Activated CD4-positive, alpha-beta T cell treated with anti-CD3 and anti-CD28 coated beads, Interleukin-2, Interleukin-4, amounts not matched to agents 100 ng/mL and 50 ng/mL, durations not matched to agents 16 hours and 8 hours (primary cell): ENCODE results near the gene CPNE7.

ENCODE experiments used
- DNase-seq: peaks from one replicate; pipeline ENCODE4 v3.0.0-alpha.2; 2020; ENCODE audit warnings: low spot score

CPNE7 gene

DNA sequence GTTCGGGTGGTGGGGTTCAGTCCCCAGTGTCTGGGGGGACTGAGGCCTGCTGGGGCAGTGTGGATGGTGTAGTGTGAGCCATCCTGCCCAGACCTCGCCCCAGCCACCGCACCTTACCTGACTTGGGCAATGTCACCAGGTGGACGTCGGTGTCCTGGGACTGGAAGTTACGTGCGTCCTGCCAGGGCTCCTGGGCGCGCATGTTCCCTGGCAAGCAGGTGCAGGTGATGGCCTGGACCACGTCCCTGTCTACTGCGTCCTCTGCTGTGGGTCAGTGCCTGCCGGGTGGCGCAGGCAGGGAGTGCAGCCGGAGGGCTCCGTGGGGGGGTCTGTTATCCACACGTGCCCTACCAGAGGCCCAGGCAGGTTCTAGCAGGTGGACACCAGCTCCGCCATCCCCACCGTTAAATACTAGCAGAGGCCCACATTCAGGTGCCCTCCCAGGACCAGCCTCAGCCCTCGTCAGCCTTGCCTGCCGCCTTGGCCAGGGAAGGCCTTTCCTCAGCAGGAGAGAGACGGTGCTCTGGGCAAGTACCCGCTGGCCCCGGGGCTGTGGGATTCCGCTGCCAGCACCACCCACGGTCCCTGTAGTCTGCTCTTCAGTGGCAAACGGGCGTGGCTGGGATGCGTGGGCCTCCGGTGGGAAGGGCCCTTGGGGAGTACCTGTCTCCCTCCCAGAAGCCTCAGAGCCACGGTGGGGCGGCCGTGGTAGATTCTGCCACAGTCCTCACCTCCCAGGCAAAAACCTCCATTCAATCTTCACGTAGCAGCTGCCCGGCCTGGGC, 29.8 kb downstream of the CPNE7 start:
- DNase-seq = no peak

- DNase-seq = no peak
Observed at GRCh38 chr16:89606006-89606405, 30.4 kb downstream of the CPNE7 start.

GRCh38 chr16:89607453-89607852, 31.9 kb downstream of the CPNE7 start:
- no peak for DNase-seq

- no peak for DNase-seq
Observed at GRCh38 chr16:89607937-89608740, 32.6 kb downstream of the CPNE7 start.

GRCh38 chr16:89610108-89610453, 34.5 kb downstream of the CPNE7 start:
- DNase-seq = no peak

DNA sequence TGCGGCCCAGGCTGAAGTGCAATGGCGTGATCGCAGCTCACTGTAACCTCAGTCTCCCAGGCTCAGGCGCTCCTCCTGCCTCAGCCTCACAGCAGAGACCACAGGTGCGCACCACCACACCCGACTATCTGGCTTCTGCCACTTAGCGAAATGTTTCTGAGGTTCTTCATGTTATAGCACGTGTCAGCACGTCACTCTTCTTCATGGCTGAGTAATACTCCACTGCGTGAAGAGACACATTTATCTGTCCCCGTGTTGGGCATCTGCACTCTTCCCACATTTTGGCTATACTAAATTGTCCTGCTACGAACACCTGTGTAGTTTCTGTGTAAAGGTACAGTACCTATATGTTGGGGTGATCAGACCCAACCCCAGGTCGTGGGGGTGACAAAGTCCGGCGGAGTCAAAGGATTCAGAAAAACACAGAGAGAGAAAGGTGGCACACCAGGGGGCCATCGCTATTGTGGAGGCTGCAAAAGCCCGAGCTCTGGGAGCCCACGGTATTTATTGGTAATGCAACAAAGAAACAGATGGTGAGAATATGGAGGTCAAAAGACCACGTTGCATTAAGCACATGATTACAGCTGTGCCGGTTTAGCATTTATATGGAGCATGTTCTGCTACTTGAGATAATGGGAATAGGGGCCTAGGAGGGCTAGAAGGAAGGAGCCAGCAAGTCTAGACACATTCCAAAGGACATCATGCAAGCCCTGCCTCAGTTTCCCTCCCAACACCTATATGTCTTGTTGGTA, 37.0 kb downstream of the CPNE7 start:
- no peak for DNase-seq

GRCh38 chr16:89613231-89613953, 37.8 kb downstream of the CPNE7 start, which contains the start of gene DPEP1:
DPEP1 (plus strand) TSS chr16:89613642; CDS start chr16:89630411, 16,769 bp downstream.
- no peak for DNase-seq

GRCh38 chr16:89613954-89614459, 38.4 kb downstream of the CPNE7 start:
- DNase-seq = no peak

DNA sequence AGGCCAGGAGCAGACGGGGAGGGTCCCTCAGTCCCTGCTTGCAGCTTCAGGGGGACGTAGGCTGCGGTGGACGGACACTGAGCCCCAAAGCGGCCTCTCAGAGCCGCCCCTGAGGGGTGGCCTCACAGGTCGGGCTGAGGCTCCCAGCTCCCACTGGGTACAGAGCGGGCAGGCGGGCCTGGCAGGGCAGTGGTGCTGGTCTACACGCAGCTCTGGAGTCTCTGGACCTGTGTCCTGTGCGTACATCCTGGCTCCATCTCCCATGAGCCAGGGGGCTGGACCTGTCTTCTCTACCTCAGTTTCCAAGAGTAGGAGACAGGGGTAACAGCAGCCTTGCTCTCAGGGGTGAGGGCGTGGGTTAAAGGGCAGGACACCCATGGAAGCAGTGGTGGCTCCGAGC, 39.6 kb downstream of the CPNE7 start:
- no peak for DNase-seq

- no peak for DNase-seq
Observed at GRCh38 chr16:89615596-89616090, 40.1 kb downstream of the CPNE7 start.

DNA sequence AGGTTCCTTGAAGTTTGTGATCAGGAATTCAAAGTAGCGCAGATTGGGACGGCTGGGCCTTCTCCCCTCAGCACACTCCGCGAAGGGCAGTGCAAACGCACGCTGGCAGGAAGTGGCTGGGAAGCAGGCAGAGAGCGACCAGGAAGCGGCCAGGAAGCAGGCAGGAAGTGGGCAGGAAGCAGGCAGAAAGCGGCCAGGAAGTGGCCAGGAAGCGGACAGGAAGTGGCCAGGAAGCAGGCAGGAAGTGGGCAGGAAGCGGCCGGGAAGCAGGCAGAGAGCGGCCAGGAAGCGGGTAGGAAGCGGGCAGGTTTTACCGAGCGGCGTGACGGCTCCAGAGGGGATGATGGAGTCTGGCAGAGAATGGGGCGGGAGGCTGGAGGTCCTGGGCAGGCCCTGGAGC, 41.1 kb downstream of the CPNE7 start:
- DNase-seq = no peak

- DNase-seq = no peak
Observed at GRCh38 chr16:89617036-89617435, 41.5 kb downstream of the CPNE7 start.

DNA sequence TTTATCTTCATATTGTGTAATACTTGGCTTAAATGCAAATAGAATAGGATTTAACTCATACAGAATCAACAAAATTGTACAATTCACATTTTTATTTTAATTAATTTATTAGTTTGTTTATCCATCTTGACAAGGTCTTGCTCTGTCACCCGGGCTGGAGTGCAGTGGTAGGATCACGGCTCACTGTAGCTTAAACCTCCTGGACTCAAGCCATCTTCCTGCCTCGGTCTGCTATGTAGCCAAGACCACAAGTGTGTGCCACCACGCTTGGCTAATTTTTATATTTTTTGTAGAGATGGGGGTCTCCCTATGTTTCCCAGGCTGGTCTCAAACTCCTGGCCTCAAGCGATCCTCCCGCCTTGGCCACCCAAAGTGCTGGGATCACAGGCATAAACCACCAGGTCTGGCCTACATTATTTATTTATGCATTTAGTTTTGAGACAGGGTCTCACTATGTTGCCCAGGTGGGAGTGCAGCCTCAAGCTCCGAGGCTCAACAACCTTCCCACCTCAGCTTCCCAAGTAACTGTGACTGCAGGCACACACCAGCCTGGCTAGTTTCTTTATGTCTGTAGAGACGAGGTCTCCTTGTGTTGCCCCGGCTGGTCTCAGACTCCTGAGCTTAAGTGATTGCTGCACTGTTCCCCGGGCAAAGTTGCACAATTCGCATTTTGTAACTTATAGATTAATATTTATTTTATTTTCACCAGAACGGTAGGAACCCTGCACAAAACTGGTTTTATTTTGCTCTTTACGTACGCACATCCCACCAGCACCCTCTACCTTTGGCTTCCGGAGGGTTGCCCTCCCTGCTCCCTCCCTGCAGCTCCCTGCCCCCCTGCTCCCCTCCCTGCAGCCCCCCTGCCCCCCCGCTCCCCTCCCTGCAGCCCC, 42.8 kb downstream of the CPNE7 start:
- DNase-seq = no peak

DNA sequence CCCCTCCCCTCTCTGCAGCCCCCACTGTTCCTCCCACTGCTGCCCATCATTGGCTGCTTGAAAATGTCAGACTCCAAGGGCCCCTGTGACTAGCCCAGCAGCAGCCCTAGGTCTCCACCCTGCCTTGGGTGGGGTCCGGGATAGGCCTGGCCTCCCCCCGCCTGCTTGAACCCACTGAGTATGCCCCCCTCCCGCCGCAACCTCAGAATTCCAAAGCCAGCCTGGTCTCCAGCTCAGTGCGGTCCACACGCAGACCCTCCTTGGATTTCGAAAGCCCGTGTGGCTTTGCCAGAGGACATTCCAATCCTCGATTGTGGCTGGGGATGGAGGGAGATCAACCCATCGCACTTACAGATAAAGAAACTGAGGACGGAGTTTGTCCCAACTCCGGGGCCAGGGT, 44.3 kb downstream of the CPNE7 start:
- no peak for DNase-seq

DNA sequence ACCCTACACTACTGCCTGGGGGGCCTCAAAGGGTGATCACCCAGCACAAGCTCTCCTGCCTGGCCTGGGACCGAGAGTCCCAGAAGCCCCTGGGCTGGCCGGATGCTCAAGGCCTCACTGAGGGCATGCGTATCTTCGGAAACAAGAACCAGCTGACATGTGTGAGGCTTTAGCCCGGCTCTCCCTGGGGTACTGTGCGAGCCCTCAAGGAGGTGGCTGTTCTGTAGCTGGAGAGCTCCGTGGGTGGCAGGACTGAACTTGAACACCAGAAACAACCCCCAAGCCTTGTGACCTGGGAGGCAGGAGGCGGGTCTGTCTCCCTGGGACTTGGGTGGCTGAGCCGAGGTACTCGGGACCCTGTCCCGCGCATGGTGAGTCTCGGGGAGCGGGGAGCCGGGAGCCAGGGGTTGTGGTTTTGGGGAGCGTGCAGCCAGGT, 44.9 kb downstream of the CPNE7 start:
- DNase-seq = no peak

- no peak for DNase-seq
Observed at GRCh38 chr16:89621136-89621697, 45.7 kb downstream of the CPNE7 start.

- no peak for DNase-seq
Observed at GRCh38 chr16:89621698-89622409, 46.3 kb downstream of the CPNE7 start.

DNA sequence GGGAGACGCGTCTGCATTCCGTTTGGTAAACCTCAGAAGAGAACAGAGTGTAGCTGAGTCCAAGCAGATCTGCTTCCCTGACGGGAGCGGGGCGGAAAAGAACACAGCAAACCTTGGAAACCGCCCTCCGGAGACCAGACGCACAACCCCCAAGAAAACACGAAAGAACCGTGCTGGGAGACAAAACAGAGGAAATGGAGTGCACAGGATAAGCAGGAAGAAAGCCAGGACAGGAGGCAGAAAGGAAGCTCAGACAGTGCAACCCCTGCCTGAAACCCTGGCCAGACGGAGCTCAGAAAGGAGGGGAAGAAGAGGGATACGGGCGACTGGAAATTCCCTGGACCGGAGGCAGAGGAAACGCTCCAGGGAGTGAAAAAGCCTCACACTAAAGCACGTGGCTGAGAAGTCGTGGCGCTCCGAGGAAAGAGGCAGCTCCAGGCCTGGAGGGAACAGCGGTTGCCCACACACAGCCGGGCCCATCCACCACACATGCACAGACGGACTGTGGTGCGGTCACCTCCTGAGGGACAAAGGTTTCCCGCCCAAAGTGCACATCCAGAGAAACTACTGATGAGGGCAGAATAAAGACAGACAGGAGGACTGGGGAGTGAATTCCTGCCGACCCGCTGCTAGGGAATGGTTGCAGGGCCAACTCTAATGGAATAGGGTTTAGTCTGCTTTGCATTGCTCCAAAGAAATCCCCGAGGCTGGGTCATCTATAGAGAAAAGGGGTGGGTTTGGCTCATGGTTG, 48.1 kb downstream of the CPNE7 start:
- no peak for DNase-seq
